IPS DF 4.7 (cell line): ENCODE data around the gene TGFBRAP1.
"Not testable (repeated sequence)": the region's sequence is repeated elsewhere in the genome, so short reads cannot be mapped to it uniquely, and the experiment has no call there.

Experiments used
- DNase-seq: peaks from one replicate; pipeline ENCODE4 v3.0.0-alpha.2; 2013; ENCODE audit warnings: low spot score; ENCODE audit errors: extremely low read depth

TGFBRAP1 gene

GRCh38 chr2:105274046-105274445 lies 55.5 kb downstream of the TGFBRAP1 start:
- no peak for DNase-seq

DNA sequence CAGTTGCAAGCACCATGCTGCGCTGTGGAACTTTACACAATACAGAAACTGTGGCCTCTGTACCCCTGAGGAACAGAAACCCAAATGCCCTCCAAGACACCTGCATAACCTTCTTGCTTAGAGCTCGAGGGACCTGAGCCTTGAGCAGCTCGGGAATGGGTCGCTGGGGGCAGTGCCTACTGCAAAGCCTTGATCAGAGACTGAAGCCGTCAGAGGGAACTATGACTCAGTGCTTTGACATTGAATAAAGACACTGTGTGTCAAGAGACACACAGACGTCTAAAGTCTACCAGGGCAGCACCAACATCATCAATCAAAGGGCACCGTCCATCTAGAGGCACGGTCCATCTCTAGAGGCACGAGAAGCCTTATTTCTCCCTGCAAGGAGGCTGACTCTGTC lies 57.4 kb downstream of the TGFBRAP1 start:
- DNase-seq, result no peak

DNA sequence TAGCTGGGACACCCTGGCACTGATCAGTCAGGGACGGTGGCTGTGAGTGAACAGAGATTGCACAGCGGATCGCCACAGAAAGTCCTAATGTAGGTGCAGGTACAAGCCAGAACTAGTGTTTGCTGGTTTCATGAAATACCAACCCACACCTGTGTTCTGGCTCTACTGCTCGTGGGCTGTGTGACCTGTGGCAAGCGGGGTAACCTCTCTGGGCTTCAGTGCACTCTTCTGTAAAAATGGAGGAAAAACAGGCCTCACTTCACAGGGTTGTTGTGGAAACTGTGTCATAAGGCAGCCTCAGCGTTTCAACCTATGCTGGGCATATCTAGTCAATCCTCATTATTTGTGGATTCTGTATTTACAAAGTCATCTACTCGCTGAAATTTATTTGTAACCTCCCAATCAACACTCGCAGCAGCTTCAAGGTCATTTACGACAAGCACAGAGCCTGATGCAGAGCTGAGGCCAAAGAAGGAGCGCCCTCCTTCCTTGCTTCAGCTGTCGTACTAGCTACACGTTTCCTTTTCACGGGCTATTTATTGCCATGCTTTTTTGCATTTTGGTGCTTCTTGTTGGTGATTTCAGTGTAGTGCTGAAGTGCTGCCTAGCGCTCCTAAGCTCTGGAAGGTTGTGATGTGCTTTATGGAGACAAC lies 58.0 kb downstream of the TGFBRAP1 start:
- DNase-seq, result no peak

DNA sequence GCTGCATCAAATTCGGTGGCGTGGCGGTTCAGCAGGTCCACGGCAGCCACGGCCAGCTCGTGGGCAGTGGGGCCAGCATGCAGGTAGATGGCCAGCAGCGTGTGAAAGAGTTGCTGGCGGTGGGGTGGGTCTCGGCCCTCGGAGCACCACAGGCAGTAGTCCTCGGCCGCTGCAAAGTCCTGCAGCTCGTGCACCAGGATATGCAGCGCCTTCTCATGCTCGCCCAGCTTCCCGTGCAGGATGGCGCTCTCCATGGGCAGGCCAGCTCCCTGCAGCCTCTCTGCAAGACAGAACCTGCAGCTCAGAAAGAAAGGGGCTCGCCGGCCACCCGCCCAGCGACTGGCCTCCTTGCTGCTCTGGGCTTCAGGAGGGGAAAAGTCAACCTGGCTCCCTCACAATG lies 60.1 kb downstream of the TGFBRAP1 start:
- DNase-seq, result no peak

DNA sequence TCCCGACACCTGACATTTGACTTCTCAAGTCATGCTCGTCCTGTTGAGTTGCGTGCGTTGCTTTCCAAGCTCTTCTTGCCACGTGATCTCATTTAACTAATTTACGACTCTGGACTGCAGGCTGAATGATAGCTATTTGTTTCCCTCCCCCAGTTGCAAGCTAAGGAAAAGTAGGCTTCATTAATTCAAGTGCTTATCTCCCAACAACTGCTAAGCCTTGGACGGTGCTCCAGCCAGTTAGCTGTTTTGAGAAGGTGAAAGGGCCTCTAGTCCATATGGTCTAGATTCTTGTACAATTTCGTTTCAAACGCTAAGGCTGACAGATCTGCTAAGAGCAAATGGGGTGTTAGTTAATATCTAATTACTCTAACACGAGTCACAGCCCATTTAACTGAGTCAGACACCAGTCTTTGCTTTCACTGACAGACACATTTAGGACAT lies 66.9 kb downstream of the TGFBRAP1 start:
- no peak for DNase-seq

GRCh38 chr2:105261061-105261460 lies 68.5 kb downstream of the TGFBRAP1 start:
- DNase-seq, result no peak

GRCh38 chr2:105258835-105259350 lies 70.6 kb downstream of the TGFBRAP1 start:
- no peak for DNase-seq

DNA sequence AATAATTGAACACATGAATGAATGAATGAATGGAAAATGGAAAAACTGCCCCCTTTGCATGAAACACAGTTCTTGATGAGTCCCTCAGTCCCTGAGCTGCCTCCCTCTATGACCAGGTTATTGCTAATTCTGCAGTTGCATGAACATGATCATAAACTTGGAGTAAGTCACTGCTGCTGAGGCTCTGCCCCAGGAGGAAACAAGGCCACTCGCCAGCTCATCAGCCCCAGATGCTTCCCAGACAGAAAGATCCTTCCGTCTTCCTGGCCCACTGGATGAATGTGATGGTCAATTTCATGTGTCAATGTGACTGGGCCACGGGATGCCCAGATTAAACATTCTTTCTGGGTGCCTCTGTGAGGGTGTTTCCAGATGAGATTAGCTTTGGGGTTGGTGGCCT lies 71.6 kb downstream of the TGFBRAP1 start:
- DNase-seq, result no peak

DNA sequence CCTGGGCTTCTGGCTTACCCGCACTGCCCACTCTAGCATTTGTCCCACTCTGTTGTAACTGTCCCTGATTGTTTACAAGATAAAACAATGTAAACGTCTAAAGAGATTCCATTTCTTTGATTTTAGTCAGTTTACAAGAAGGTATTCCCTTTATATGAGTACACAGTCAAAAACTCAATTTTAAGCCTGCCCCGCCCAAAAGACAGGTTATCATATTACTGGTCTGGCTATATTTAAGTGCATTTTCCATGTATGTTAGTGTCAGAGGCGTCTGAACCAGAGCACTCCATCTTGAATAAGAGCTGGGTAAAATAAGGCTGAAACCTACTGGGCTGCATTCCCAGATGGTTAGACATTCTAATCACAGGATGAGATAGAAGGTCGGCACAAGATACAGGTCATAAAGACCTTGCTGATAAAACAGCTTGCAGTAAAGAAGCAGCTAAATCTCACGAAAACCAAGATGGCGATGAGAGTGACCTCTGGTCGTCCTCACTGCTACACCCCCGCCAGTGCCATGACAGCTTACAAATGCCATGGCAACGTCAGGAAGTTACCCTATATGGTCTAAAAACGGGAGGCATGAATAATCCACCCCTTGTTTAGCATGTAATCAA lies 73.0 kb downstream of the TGFBRAP1 start:
- no peak for DNase-seq

DNA sequence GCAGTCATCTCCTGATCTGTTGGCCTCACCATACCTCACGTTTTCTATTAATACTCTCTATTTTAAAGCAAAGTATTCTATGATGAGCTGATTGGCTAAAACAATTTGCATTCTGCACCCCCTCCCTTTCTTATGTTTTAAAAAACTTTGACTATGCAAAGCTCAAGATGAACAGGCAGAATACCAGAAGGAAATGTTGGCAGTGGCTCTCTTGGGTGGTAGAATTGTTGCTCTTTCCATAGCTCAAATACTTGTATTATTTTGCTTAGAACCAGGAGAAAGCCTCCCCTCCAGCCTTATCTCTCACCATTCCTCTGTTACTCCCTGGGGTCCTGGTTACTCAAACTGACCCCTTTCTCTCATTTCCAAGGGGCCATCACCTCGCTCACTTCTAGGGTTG lies 73.6 kb downstream of the TGFBRAP1 start:
- no peak for DNase-seq

GRCh38 chr2:105254531-105255210 lies 74.9 kb downstream of the TGFBRAP1 start:
- no peak for DNase-seq

GRCh38 chr2:105252271-105252670 lies 77.3 kb downstream of the TGFBRAP1 start:
- no peak for DNase-seq

- DNase-seq, result not testable (repeated sequence)
Measured at GRCh38 chr2:105251016-105251648, 78.4 kb downstream of the TGFBRAP1 start.

GRCh38 chr2:105249891-105250290 lies 79.6 kb downstream of the TGFBRAP1 start:
- DNase-seq, result no peak

DNA sequence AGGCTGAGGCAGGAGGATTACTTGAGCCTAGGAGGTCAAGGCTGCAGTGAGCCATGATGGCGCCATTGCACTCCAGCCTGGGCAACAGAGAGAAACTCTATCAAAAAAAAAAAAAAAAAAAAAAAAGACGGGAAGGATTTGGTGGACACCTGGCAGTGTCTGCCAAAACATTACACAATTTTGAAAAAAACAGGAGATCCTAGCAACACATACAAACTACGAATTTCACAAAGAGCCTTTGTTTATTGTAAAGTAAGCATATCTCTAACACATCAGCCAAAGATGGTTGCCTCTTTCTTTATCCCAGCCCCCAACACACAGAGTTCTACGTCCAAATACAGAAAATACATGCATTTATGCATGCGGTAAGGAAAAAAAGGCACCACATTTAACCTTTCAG lies 80.4 kb downstream of the TGFBRAP1 start:
- no peak for DNase-seq

DNA sequence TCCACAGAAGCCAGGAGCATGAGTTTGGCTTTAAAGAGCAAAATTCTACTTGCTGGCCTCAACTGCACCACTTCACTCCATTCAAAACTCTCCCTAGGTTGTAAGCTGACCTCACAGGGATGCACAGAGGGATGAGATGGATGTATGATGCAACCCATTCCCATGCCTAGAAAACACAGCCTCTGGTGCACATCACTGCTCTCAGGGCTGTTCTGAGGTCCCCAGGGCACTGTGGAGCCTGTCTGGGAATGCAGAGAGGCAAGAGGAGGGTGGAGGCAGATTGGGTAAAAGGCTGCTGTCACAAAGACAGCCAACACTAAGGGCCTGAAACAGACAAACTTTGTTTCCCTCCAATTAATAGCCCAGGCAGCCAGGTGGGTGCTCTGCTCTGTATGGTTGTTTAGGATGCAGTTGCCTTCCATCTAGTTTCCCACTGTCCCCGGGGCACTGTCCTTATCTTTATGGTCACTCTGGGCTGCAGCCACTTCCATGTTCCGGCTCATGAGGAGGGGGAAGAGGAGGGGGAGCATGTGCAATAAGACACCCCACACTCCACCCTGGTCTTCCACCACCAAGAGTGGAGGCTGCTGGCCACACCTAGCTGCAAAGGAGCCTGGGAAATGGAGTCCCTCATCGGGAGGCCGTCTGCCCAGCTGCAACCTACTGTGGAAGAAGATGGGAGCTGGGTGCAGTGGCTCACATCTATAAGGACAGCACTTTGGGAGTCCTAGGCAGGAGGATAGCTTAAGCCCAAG lies 81.0 kb downstream of the TGFBRAP1 start:
- no peak for DNase-seq

DNA sequence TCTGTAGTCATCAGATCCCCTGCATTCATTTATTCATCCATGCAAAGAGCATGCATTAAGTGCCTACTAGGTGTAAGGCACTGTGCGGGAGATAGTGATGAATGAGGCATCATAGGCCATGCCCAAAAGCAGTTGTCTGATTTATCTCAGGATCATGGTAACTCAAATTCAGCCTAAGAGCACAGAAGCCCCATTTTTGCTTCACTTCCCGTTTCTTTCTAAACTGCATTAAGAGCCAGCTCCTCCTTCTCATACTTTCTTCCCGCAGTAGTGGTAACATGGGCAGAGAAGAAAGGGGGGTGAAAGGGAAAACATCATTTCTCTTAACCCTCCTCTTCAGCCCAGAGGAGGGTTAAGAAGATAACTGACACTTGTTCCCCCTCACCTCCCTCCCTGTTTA lies 85.1 kb downstream of the TGFBRAP1 start:
- no peak for DNase-seq

- DNase-seq, result no peak
Measured at GRCh38 chr2:105243961-105244360, 85.6 kb downstream of the TGFBRAP1 start.

DNA sequence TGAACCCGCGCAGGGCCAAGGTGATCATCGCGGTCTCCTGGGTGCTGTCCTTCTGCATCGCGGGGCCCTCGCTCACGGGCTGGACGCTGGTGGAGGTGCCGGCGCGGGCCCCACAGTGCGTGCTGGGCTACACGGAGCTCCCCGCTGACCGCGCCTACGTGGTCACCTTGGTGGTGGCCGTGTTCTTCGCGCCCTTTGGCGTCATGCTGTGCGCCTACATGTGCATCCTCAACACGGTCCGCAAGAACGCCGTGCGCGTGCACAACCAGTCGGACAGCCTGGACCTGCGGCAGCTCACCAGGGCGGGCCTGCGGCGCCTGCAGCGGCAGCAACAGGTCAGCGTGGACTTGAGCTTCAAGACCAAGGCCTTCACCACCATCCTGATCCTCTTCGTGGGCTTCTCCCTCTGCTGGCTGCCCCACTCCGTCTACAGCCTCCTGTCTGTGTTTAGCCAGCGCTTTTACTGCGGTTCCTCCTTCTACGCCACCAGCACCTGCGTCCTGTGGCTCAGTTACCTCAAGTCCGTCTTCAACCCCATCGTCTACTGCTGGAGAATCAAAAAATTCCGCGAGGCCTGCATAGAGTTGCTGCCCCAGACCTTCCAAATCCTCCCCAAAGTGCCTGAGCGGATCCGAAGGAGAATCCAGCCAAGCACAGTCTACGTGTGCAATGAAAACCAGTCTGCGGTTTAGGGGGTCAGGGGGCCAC lies 87.1 kb downstream of the TGFBRAP1 start:
- no peak for DNase-seq

DNA sequence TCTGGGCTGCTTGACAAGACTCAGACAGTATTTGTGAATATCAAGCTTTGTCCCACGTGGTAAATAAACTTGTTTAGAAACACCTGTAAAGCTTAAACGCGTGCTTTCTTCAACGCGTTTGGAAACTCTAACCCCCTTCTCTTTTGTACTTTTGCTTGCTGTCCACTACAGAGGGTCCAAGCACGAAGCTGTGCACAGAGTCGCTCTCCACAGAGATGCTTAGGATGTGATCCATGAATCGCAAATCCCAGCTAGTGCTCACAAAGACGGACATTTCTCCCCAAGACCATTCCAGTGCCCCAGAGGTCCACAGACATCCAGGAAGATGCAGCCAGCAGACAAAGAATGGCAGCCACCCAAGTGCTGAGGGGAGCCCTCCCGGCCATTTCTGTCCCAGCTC lies 88.1 kb downstream of the TGFBRAP1 start, which contains the start of gene GPR45:
TSS of gene GPR45 (plus strand) at position 301 of the 400 bp plus-strand sequence. CDS start 116 bp downstream, outside the sequence.
- DNase-seq, result no peak

DNA sequence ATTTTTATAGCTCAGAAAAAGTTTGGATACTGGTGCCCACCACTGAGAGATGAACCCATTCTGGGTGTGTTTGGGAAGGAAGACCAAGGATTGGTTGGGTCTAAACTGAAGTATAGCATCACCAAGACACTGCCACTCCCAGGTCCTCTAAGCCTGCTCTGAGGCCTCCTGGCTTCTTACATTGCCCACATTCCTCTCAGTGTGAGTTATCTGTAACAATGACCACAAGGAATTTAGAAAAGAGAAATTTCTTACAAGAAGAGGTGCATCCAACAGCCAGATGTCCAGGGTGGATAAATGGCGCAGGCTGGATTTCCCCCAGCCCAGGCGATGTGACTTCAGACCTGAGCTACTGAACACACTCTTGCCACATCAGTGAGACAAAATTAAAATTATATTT lies 89.6 kb downstream of the TGFBRAP1 start:
- no peak for DNase-seq
